CD4-positive, alpha-beta memory T cell (primary cell): Measurements from ENCODE around the gene KRT14. TPM values are rescaled to one million over a fixed set of nuclear protein-coding genes. Genes with fewer than 3 reads are reported as not detected.
"Not testable (repeated sequence)": the region's sequence is repeated elsewhere in the genome, so short reads cannot be mapped to it uniquely, and the experiment has no call there.

ENCODE experiments used
- CTCF ChIA-PET: fragments of 350-600 bp; sonication (Branson Sonifier 250); formaldehyde crosslinking; loops from one replicate; lab custom pipeline; 2021; ENCODE audit warnings: inconsistent platforms; ENCODE audit not compliant: partially characterized antibody; lab: Charles Lee
- POLR2A ChIA-PET: fragments of 350-600 bp; sonication (Branson Sonifier 250); formaldehyde crosslinking; loops from one replicate; lab custom pipeline; 2021; ENCODE audit not compliant: partially characterized antibody; lab: Charles Lee
- DNase-seq, 5 donors: peaks; one replicate each; pipeline versions ENCODE4 v3.0.0 to v3.0.0-alpha.2; 2020 to 2022; ENCODE audit warnings: mixed read lengths in 1 of 5
- H3K27ac ChIP-seq: one replicate; pipeline ENCODE4 v1.7.0; 2013; ENCODE audit warnings: low read depth, low read length
- H3K27me3 ChIP-seq: 2 replicates; pipeline ENCODE4 v1.7.0; 2013; ENCODE audit warnings: mild to moderate bottlenecking, low read length, moderate library complexity; ENCODE audit not compliant: insufficient read depth
- H3K36me3 ChIP-seq: 2 replicates; pipeline ENCODE4 v1.7.0; 2013; ENCODE audit warnings: mild to moderate bottlenecking, low read length, moderate library complexity; ENCODE audit not compliant: insufficient read depth
- H3K4me1 ChIP-seq: 2 replicates; pipeline ENCODE4 v1.7.0; 2013; ENCODE audit warnings: mild to moderate bottlenecking, low read length, moderate library complexity; ENCODE audit not compliant: insufficient read depth
- H3K4me3 ChIP-seq, 2 donors: one replicate each; pipeline ENCODE4 v1.7.0; 2013; ENCODE audit warnings: low read length in 2 of 2, mild to moderate bottlenecking in 1 of 2
- H3K9me3 ChIP-seq, 2 donors: one replicate each; pipeline ENCODE4 v1.7.0; 2013; ENCODE audit warnings: low read length in 2 of 2, control low read depth in 1 of 2; ENCODE audit not compliant: control insufficient read depth in 1 of 2
- H3K27ac Mint-ChIP-seq, 7 donors: one replicate each; pipeline ENCODE4 v1.8.0; 2020 to 2021; ENCODE audit warnings: mixed read lengths in 7 of 7, mild to moderate bottlenecking in 6 of 7, inconsistent platforms in 3 of 7, moderate library complexity in 3 of 7
- H3K27me3 Mint-ChIP-seq, 2 donors: one replicate each; pipeline ENCODE4 v1.8.0; 2020 to 2021; ENCODE audit warnings: mixed read lengths in 2 of 2
- H3K36me3 Mint-ChIP-seq, 2 donors: one replicate each; pipeline ENCODE4 v1.8.0; 2020 to 2021; ENCODE audit warnings: mixed read lengths in 2 of 2, inconsistent platforms in 1 of 2, mild to moderate bottlenecking in 1 of 2
- H3K4me1 Mint-ChIP-seq, 4 donors: one replicate each; pipeline ENCODE4 v1.8.0; 2020 to 2021; ENCODE audit warnings: mixed read lengths in 4 of 4, mild to moderate bottlenecking in 1 of 4
- H3K4me3 Mint-ChIP-seq, 8 donors: one replicate each; pipeline ENCODE4 v1.8.0; 2020 to 2021; ENCODE audit warnings: mixed read lengths in 8 of 8, mild to moderate bottlenecking in 7 of 8, moderate library complexity in 6 of 8, inconsistent platforms in 3 of 8
- H3K9me3 Mint-ChIP-seq, 8 donors: one replicate each; pipeline ENCODE4 v1.8.0; 2020 to 2021; ENCODE audit warnings: mixed read lengths in 8 of 8, mild to moderate bottlenecking in 5 of 8, inconsistent platforms in 3 of 8, moderate library complexity in 1 of 8
- intact Hi-C: fragments of 100-400 bp; cut with micrococcal nuclease; formaldehyde crosslinking; loops from one replicate; pipeline ENCODE4 v1.15.1; 2023
- polyA plus RNA-seq, 2 donors: library from polyadenylated mRNA; unstranded; fragments of 300-500 nt; fragmentation: Illumina TruSeq; gene quantifications; one replicate each; pipeline ENCODE4 v1.2.3, GENCODE V29; 2021
- total RNA-seq, 2 experiments: library from RNA; stranded (reverse); gene quantifications; one replicate each; pipeline ENCODE4 v1.2.3, GENCODE V29; 2021

KRT14 gene
- total and polyA plus RNA-seq, 4 experiments from 2014 or later: not detected

DNA sequence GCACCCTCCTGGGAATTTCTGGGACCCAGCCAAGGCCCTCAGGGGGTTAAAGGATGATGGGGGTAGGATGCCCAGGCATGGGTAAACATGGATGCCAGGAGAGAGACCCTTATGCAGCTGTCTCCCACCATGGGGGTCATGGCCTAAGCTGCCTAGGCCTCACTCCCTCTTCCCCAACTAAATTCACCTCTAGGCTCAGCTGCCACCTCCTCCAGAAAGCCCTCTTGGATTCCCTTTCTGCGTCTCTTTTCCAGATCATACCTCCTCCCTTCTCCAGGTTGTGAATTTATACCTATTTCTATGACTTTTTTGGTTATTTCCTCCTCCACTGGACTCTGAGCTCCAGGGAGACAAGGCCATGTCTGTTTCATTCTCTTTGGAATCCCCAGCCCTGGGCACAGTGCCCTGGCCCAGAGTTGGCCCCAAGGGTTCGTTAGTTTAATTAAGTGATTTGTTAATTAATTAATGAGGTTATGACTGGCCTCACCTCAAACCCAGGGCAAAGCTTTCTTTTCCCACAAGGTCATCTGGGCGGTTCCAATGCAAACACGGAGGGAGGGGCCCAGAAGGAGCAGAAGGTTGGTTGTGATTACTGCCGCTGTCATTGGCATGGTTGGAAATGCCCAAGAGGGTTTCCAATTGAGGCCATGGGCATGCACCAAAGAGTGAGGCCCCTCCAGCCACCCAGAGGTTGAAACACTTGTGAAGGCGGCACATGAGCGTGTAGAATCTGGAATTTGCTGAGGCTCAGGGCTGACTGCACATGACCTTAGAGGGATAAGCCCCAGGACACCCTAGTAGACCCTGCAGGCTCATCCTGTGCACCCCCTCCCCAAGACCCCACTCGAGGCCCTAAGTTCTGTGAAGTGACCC lies 44.6 kb upstream of the KRT14 start:
- Mint-ChIP-seq H3K4me3 (no peak overlapping the region), H3K9me3 (peaks cover 0 to 2% (median 0%) of the 10 kb centered on the region in 8 donors), H3K27me3 (peaks cover 0 to 7% of the 10 kb centered on the region in 2 donors), H3K36me3 (no peaks in the 10 kb centered on the region), H3K27ac (no peak overlapping the region), H3K4me1 (no peaks in the 10 kb centered on the region)
- intact Hi-C loops: no loop called here
- Histone ChIP-seq H3K9me3 (no peaks in the 10 kb centered on the region), H3K4me3 (no peak overlapping the region), H3K4me1 (no peaks in the 10 kb centered on the region), H3K36me3 (no peaks in the 10 kb centered on the region), H3K27ac (no peak overlapping the region), H3K27me3 (no peaks in the 10 kb centered on the region)
- ChIA-PET POLR2A (no interaction called here), CTCF (no interaction called here)
- DNase-seq: no peak

DNA sequence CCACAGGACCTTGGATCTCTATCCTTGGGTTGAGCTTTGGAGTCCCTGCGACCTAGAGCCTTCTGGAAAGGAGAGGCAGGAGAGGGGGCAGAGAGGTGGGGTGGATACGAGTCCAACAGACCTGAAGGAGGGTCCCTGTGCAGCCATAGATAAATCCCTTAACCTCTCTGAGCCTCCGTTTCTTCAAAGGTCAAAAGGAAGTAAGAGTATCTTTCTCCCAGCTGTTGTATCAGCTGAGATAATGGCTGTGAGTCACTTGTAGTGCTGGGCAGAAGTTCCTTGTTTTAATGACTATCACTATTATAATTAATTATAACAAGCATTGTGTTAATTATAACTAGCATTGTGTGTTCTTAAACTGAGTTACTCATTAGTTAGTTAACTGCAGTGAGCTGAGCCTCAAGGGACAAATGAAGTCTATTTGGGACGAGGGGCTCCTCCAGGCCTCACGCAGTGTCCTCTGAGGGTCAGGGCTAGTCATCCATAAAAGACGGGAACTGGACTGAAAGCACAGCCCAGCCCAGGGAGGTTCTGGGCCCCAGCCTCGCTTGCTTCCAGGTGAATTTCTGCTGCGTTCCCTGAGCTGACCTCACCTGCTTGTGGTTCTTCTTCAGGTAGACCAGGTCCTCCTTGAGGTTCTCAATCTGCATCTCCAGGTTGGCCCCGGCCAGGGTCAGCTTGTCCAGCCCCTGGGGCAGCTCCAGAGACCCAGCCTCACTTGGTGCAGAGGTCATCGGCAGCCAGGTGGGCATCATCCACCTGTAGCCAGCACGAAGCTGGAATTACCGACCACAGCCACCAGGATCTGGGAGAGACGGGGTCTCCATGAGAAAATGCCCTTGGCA lies 43.4 kb upstream of the KRT14 start:
- no peaks in the 10 kb centered on the region for H3K9me3 ChIP-seq
- no peak for DNase-seq
- Mint-ChIP-seq H3K27me3 (peaks cover 1 to 11% of the 10 kb centered on the region in 2 donors), H3K9me3 (peaks cover 0 to 2% (median 0%) of the 10 kb centered on the region in 8 donors), H3K36me3 (no peaks in the 10 kb centered on the region), H3K4me1 (no peaks in the 10 kb centered on the region), H3K27ac (no peak overlapping the region), H3K4me3 (no peak overlapping the region)
- H3K4me1 ChIP-seq: no peaks in the 10 kb centered on the region
- no peaks in the 10 kb centered on the region for H3K36me3 ChIP-seq
- no peak overlapping the region for H3K4me3 ChIP-seq
- H3K27ac ChIP-seq: no peak overlapping the region
- H3K27me3 ChIP-seq: no peaks in the 10 kb centered on the region
- ChIA-PET POLR2A (no interaction called here), CTCF (interaction anchor here (1.2 kb wide), 1 partner anchor 773 kb away, joined by 3 read pairs; no protein-coding TSS in a partner anchor)
- intact Hi-C loops: no loop called here

DNA sequence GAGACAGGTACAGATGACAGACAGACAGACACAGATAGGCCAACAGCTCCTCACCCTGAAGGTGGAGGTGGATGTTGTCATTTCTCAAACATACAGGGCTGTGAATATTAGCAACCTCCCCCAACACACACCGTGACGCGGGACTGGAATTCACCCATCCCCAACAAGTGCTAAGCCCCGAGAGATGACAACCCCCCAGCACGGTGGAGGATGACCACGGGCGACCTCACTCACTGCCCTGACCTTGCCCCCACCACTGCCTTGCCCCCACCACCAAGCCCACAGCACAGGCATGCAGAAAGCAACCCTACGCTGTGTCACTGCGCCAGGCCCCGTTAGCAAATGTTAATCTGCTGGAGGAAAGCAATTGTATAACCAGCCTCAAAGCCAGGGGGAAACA lies 42.6 kb upstream of the KRT14 start:
- CTCF ChIA-PET: interaction anchor here (1.2 kb wide), 1 partner anchor 772 kb away, joined by 3 read pairs; no protein-coding TSS in a partner anchor
- intact Hi-C loops: no loop called here

DNA sequence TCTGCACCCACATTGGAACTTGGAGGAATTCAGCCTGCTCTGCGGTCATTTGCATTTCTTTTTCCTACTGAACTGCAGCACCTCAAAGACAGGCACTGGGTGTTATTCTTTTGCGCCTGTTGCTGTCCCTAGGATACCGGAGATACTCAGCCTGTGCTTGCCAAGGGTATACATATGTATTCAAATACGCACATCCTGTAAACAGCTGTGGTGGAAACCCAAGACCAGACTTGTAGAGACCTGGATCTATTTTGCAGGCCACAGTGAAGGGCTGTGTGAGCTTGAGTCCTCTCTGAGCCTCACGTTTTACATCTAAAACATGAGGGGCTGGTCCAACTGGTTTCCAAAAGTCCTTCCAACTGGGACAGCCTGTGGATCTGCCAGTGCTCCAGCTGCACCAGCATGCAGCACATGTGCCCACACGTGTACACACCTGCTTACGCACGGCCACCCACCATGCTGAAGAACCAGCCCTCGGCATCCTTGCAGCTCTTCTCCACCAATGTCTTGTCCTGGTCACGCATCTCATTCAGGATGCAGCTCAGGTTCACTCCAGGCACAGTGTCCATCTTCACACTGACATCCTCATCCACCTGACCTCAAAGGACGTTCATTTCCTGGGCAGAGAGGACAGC lies 42.0 kb upstream of the KRT14 start:
- H3K9me3 Mint-ChIP-seq, H3K9me3 ChIP-seq, H3K4me3 ChIP-seq, H3K27ac ChIP-seq, DNase-seq, H3K27me3 ChIP-seq, POLR2A ChIA-PET, intact Hi-C loops, H3K4me1 ChIP-seq, H3K27ac Mint-ChIP-seq, H3K36me3 ChIP-seq, H3K4me3 Mint-ChIP-seq, H3K4me1 Mint-ChIP-seq, H3K36me3 Mint-ChIP-seq: not testable (repeated sequence)
- CTCF ChIA-PET: interaction anchor here (1.2 kb wide), 1 partner anchor 771 kb away, joined by 3 read pairs; no protein-coding TSS in a partner anchor
- peaks cover 1 to 11% of the 10 kb centered on the region in 2 donors for H3K27me3 Mint-ChIP-seq

More for the DNA sequence above, 42.6 kb upstream of the KRT14 start:
- no peak for DNase-seq
- no peak overlapping the region for H3K27ac ChIP-seq
- no peaks in the 10 kb centered on the region for H3K9me3 ChIP-seq
- H3K4me3 ChIP-seq: no peak overlapping the region
- POLR2A ChIA-PET: no interaction called here
- Mint-ChIP-seq H3K36me3 (no peaks in the 10 kb centered on the region), H3K9me3 (peaks cover 0 to 2% (median 0%) of the 10 kb centered on the region in 8 donors), H3K4me1 (no peaks in the 10 kb centered on the region), H3K27me3 (peaks cover 1 to 11% of the 10 kb centered on the region in 2 donors), H3K4me3 (no peak overlapping the region), H3K27ac (no peak overlapping the region)
- H3K36me3 ChIP-seq: no peaks in the 10 kb centered on the region
- H3K27me3 ChIP-seq: no peaks in the 10 kb centered on the region
- no peaks in the 10 kb centered on the region for H3K4me1 ChIP-seq

DNA sequence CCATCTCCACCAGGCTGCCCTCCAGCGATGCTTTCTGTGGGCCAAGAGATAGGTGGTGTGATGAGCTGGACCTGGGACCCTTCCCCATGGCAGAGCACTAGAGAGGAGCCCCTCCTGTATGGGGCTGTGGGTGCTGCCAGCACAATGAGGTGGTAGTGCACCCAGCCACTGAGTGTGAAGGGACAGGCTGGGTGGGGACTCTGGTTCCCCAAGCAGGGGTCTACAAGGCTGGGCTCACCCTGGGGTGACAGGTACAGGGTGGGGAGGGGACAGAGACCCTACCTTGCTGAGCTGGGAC lies 41.3 kb upstream of the KRT14 start:
- H3K36me3 Mint-ChIP-seq, intact Hi-C loops, H3K4me3 Mint-ChIP-seq, H3K9me3 ChIP-seq, H3K36me3 ChIP-seq, DNase-seq, H3K4me1 Mint-ChIP-seq, H3K27ac ChIP-seq, H3K4me3 ChIP-seq, H3K27me3 ChIP-seq, H3K4me1 ChIP-seq, H3K27ac Mint-ChIP-seq, CTCF ChIA-PET, POLR2A ChIA-PET, H3K9me3 Mint-ChIP-seq: not testable (repeated sequence)
- H3K27me3 Mint-ChIP-seq: peaks cover 1 to 11% of the 10 kb centered on the region in 2 donors

DNA sequence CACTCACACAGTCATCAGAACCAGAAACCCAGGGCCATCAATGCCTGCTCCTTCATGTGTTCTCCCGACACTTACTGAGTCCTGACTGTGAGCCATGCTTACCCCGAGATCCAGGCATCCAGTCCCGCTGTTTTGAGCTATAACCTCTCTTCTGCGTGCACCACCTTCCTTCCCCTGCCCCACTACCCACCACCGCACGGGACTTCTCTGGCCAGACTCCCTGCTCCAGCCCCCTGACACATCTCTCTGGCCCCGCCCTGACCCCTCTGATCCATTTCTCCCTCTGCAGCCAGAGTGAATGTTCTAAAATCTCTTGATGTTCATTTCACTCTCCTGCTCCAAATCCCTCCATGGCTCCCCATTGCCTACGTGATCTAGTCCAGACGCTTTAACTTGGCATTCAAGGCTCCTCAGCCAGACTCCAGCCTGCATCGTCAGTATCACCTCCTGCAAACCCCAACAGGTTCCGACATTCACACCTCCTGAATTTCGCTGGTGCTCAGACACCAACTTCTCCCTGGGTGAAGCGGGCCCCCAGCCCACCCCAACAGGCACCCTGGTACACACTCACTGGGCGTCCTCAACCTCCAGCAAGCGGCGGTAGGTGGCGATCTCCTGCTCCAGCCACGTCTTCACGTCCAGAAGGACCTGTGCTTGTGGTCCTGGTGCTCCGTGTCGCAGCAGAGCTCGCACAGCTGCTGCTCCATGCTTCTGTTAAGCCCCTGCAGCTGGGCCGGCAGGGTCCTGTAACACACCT lies 40.8 kb upstream of the KRT14 start:
- CTCF ChIA-PET: no interaction called here
- no peak overlapping the region for H3K27ac ChIP-seq
- H3K4me3 ChIP-seq: no peak overlapping the region
- Mint-ChIP-seq H3K27me3 (peaks cover 1 to 11% of the 10 kb centered on the region in 2 donors), H3K9me3 (peaks cover 0 to 2% (median 0%) of the 10 kb centered on the region in 8 donors), H3K4me3 (no peak overlapping the region), H3K36me3 (no peaks in the 10 kb centered on the region), H3K27ac (no peak overlapping the region), H3K4me1 (no peaks in the 10 kb centered on the region)
- no peaks in the 10 kb centered on the region for H3K27me3 ChIP-seq
- intact Hi-C loops: no loop called here
- no peaks in the 10 kb centered on the region for H3K36me3 ChIP-seq
- H3K4me1 ChIP-seq: no peaks in the 10 kb centered on the region
- DNase-seq: no peak
- H3K9me3 ChIP-seq: no peaks in the 10 kb centered on the region
- POLR2A ChIA-PET: no interaction called here
